Sigmoid colon (tissue), 3 donors: ENCODE data around the gene RPL35.

Experiments
- CTCF ChIP-seq, 4 experiments: fragments of 450-650 bp in 3 of 4; fragments of 200-600 bp in 1 of 4; IDR thresholded peaks; one replicate each; pipeline ENCODE4 v1.5.1; 2016 to 2019; ENCODE audit warnings: antibody characterized with exemption in 4 of 4, mild to moderate bottlenecking in 3 of 4, moderate library complexity in 2 of 4
- POLR2A ChIP-seq, 2 donors: fragments of 450-650 bp; IDR thresholded peaks; one replicate each; pipeline ENCODE4 v1.6.1; 2016; ENCODE audit warnings: antibody characterized with exemption in 2 of 2, mild to moderate bottlenecking in 2 of 2, moderate library complexity in 2 of 2

DNA sequence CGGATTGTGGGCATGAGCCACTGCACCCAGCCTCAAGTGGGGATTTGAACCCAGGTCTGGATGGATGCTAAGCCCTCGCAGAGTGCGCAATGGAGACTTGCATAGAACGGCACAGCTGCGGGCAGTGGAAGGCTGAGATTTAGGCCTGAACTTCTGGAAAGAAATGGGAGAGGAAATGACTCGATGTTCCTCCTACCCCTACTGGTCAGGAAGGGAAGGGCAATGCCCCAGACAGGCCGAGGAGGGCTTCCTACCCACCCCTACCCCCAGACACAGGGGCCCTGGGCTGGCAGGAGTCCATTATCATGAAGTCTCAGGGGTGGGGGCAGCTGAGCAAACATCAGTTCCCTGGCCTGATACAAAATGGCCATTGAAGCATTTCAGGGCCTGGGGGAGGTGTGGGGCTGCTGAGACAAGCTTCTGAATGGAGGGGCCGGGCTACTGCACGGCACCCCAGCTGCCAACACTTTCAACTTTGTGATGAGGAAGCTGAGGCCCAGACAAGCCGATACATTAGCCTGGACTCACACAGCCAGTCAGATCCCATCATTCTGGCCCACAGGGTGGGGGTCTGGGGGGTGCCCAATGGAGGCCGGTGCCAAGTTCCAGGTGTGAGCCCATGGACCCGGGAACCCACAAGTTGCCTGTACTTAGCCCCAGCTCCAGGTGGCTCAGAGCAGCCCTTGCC is 22.0 kb downstream of the RPL35 start:
- peak in 2 of 4 experiments; percentile 41 to 45 for TF ChIP-seq CTCF (IDR thresholded peaks at IDR 0.05)
- no peak for TF ChIP-seq POLR2A (IDR thresholded peaks at IDR 0.05)
